ENCODE results near the gene TMEM209. TPM values are rescaled to one million over a fixed set of nuclear protein-coding genes. Genes with fewer than 3 reads are reported as not detected.
"Not testable (repeated sequence)": the region's sequence is repeated elsewhere in the genome, so short reads cannot be mapped to it uniquely, and the experiment has no call there.

TMEM209 gene
- total RNA-seq, 1 experiment from 2014 or later, result 4.0 TPM

GRCh38 chr7:130136579-130137167 is 68.5 kb downstream of the TMEM209 start:
- DNase-seq (ENCODE audit: low read depth), result no peak
- in situ Hi-C loops (cut with HindIII; ENCODE audit: low pct_unique_long_range_greater_than_20kb, low sequenced_read_pairs), result no loop called here

- no peak for DNase-seq (ENCODE audit: low read depth)
- in situ Hi-C loops (cut with HindIII; ENCODE audit: low pct_unique_long_range_greater_than_20kb, low sequenced_read_pairs), result no loop called here
Measured at GRCh38 chr7:130135208-130136205, 69.7 kb downstream of the TMEM209 start.

- in situ Hi-C loops (cut with HindIII; ENCODE audit: low pct_unique_long_range_greater_than_20kb, low sequenced_read_pairs), result no loop called here
- DNase-seq (ENCODE audit: low read depth), result no peak
Measured at GRCh38 chr7:130134726-130135125, 70.5 kb downstream of the TMEM209 start.

GRCh38 chr7:130134106-130134636 is 71.0 kb downstream of the TMEM209 start:
- no peak for DNase-seq (ENCODE audit: low read depth)
- in situ Hi-C loops (cut with HindIII; ENCODE audit: low pct_unique_long_range_greater_than_20kb, low sequenced_read_pairs), result no loop called here

GRCh38 chr7:130133029-130133782 is 72.0 kb downstream of the TMEM209 start:
- DNase-seq (ENCODE audit: low read depth), result no peak
- in situ Hi-C loops (cut with HindIII; ENCODE audit: low pct_unique_long_range_greater_than_20kb, low sequenced_read_pairs), result no loop called here

- in situ Hi-C loops (cut with HindIII; ENCODE audit: low pct_unique_long_range_greater_than_20kb, low sequenced_read_pairs), result no loop called here
- DNase-seq (ENCODE audit: low read depth), result no peak
Measured at GRCh38 chr7:130131964-130132875, 73.0 kb downstream of the TMEM209 start.

GRCh38 chr7:130131191-130131834 is 73.9 kb downstream of the TMEM209 start:
- no peak for DNase-seq (ENCODE audit: low read depth)
- in situ Hi-C loops (cut with HindIII; ENCODE audit: low pct_unique_long_range_greater_than_20kb, low sequenced_read_pairs), result no loop called here

GRCh38 chr7:130129011-130129411 is 76.2 kb downstream of the TMEM209 start:
- in situ Hi-C loops (cut with HindIII; ENCODE audit: low pct_unique_long_range_greater_than_20kb, low sequenced_read_pairs), result no loop called here
- no peak for DNase-seq (ENCODE audit: low read depth)

- in situ Hi-C loops (cut with HindIII; ENCODE audit: low pct_unique_long_range_greater_than_20kb, low sequenced_read_pairs), result no loop called here
- DNase-seq (ENCODE audit: low read depth), result no peak
Measured at GRCh38 chr7:130127821-130128317, 77.3 kb downstream of the TMEM209 start.

GRCh38 chr7:130127404-130127803 is 77.8 kb downstream of the TMEM209 start:
- DNase-seq (ENCODE audit: low read depth), result no peak
- in situ Hi-C loops (cut with HindIII; ENCODE audit: low pct_unique_long_range_greater_than_20kb, low sequenced_read_pairs), result no loop called here

GRCh38 chr7:130126840-130127239 is 78.4 kb downstream of the TMEM209 start:
- in situ Hi-C loops (cut with HindIII; ENCODE audit: low pct_unique_long_range_greater_than_20kb, low sequenced_read_pairs); DNase-seq (ENCODE audit: low read depth): not testable (repeated sequence)

- in situ Hi-C loops (cut with HindIII; ENCODE audit: low pct_unique_long_range_greater_than_20kb, low sequenced_read_pairs), result no loop called here
Measured at GRCh38 chr7:130124711-130125110, 80.5 kb downstream of the TMEM209 start.

GRCh38 chr7:130123501-130123900 is 81.7 kb downstream of the TMEM209 start:
- in situ Hi-C loops (cut with HindIII; ENCODE audit: low pct_unique_long_range_greater_than_20kb, low sequenced_read_pairs), result no loop called here
- no peak for DNase-seq (ENCODE audit: low read depth)

More at GRCh38 chr7:130124711-130125110, 80.5 kb downstream of the TMEM209 start:
- DNase-seq (ENCODE audit: low read depth), result no peak

GRCh38 chr7:130118801-130119200 is 86.4 kb downstream of the TMEM209 start:
- in situ Hi-C loops (cut with HindIII; ENCODE audit: low pct_unique_long_range_greater_than_20kb, low sequenced_read_pairs), result no loop called here
- no peak for DNase-seq (ENCODE audit: low read depth)

GRCh38 chr7:130118294-130118693 is 86.9 kb downstream of the TMEM209 start:
- DNase-seq (ENCODE audit: low read depth), result no peak
- in situ Hi-C loops (cut with HindIII; ENCODE audit: low pct_unique_long_range_greater_than_20kb, low sequenced_read_pairs), result no loop called here

GRCh38 chr7:130114776-130115175 is 90.4 kb downstream of the TMEM209 start:
- no peak for DNase-seq (ENCODE audit: low read depth)
- in situ Hi-C loops (cut with HindIII; ENCODE audit: low pct_unique_long_range_greater_than_20kb, low sequenced_read_pairs), result no loop called here

All from Caki2 (cell line).